Liver (tissue), 3 donors: ENCODE data around the gene SYNDIG1.

Source experiments
- EGR1 ChIP-seq, 2 donors: IDR thresholded peaks; 2 replicates each; pipeline ENCODE4 v1.6.1; 2016 to 2018; ENCODE audit warnings: antibody characterized with exemption in 2 of 2, low read depth in 2 of 2
- GABPA ChIP-seq, 2 donors: IDR thresholded peaks in 1 of 2; conservative IDR thresholded peaks in 1 of 2; 2 replicates each; pipeline ENCODE4 v1.6.1; 2016; ENCODE audit warnings: antibody characterized with exemption in 2 of 2, mild to moderate bottlenecking in 1 of 2, moderate library complexity in 1 of 2
- JUND ChIP-seq, 2 donors: IDR thresholded peaks; 2 replicates each; pipeline ENCODE4 v1.6.1; 2016; ENCODE audit warnings: antibody characterized with exemption in 2 of 2
- RAD21 ChIP-seq, 2 donors: IDR thresholded peaks; 2 replicates each; pipeline ENCODE4 v1.6.1; 2016; ENCODE audit warnings: antibody characterized with exemption in 2 of 2, mild to moderate bottlenecking in 2 of 2
- SP1 ChIP-seq: IDR thresholded peaks from 2 replicates; pipeline ENCODE4 v1.6.1; 2018; ENCODE audit warnings: antibody characterized with exemption, mild to moderate bottlenecking
- TAF1 ChIP-seq: conservative IDR thresholded peaks from 2 replicates; pipeline ENCODE4 v1.6.1; 2016; ENCODE audit warnings: antibody characterized with exemption, mild to moderate bottlenecking
- YY1 ChIP-seq: IDR thresholded peaks from 2 replicates; pipeline ENCODE4 v1.6.1; 2016; ENCODE audit warnings: antibody characterized with exemption, mild to moderate bottlenecking
- TF ChIP-seq, protein P1 (sequence below): fragments of 150-350 bp; IDR thresholded peaks from 2 replicates; pipeline ENCODE4 v1.5.1; 2017; ENCODE audit warnings: improper control_type of control experiment, low read depth, low read length; ENCODE audit not compliant: missing input control
- TF ChIP-seq, protein P2 (sequence below): IDR thresholded peaks from 2 replicates; pipeline ENCODE4 v1.6.1; 2016; ENCODE audit warnings: antibody characterized with exemption, mild to moderate bottlenecking
- TF ChIP-seq, protein P3 (sequence below): IDR thresholded peaks from 2 replicates; pipeline ENCODE4 v1.6.1; 2016; ENCODE audit warnings: antibody characterized with exemption
- donor health status: healthy.
- donor health status: healthy.

DNA sequence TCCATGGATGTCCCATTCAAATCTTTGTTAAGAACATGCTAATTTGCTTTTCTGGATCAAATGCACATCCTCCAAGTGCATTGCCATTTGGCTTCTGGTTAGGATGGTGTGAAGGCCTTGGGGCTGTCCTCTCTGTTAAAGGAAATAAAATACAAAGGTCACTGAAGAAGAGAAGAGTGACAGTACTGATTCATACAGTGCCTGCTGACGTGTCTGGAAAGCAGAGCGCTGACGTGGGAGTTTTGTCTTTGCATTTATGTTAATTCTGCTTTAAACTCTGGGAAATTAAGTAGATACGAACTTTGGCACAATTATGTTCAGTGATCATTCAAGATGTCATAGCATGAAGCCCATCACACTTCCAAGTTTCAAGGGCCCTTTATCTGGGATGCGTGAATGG, 33.2 kb downstream of the SYNDIG1 start:
- no peak for TF ChIP-seq YY1
- TF ChIP-seq, protein P1, sequence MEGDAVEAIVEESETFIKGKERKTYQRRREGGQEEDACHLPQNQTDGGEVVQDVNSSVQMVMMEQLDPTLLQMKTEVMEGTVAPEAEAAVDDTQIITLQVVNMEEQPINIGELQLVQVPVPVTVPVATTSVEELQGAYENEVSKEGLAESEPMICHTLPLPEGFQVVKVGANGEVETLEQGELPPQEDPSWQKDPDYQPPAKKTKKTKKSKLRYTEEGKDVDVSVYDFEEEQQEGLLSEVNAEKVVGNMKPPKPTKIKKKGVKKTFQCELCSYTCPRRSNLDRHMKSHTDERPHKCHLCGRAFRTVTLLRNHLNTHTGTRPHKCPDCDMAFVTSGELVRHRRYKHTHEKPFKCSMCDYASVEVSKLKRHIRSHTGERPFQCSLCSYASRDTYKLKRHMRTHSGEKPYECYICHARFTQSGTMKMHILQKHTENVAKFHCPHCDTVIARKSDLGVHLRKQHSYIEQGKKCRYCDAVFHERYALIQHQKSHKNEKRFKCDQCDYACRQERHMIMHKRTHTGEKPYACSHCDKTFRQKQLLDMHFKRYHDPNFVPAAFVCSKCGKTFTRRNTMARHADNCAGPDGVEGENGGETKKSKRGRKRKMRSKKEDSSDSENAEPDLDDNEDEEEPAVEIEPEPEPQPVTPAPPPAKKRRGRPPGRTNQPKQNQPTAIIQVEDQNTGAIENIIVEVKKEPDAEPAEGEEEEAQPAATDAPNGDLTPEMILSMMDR: no peak
- no peak for TF ChIP-seq GABPA (IDR thresholded peaks at IDR 0.05 in 1 of 2, conservative IDR thresholded peaks at IDR 0.05 in 1 of 2)
- no peak for TF ChIP-seq TAF1
- TF ChIP-seq, protein P2, sequence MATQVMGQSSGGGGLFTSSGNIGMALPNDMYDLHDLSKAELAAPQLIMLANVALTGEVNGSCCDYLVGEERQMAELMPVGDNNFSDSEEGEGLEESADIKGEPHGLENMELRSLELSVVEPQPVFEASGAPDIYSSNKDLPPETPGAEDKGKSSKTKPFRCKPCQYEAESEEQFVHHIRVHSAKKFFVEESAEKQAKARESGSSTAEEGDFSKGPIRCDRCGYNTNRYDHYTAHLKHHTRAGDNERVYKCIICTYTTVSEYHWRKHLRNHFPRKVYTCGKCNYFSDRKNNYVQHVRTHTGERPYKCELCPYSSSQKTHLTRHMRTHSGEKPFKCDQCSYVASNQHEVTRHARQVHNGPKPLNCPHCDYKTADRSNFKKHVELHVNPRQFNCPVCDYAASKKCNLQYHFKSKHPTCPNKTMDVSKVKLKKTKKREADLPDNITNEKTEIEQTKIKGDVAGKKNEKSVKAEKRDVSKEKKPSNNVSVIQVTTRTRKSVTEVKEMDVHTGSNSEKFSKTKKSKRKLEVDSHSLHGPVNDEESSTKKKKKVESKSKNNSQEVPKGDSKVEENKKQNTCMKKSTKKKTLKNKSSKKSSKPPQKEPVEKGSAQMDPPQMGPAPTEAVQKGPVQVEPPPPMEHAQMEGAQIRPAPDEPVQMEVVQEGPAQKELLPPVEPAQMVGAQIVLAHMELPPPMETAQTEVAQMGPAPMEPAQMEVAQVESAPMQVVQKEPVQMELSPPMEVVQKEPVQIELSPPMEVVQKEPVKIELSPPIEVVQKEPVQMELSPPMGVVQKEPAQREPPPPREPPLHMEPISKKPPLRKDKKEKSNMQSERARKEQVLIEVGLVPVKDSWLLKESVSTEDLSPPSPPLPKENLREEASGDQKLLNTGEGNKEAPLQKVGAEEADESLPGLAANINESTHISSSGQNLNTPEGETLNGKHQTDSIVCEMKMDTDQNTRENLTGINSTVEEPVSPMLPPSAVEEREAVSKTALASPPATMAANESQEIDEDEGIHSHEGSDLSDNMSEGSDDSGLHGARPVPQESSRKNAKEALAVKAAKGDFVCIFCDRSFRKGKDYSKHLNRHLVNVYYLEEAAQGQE: no peak
- no peak for TF ChIP-seq SP1
- no peak for TF ChIP-seq EGR1 (IDR thresholded peaks at IDR 0.05; ENCODE audit: low read depth in 2 of 2)
- no peak for TF ChIP-seq JUND (IDR thresholded peaks at IDR 0.05)
- TF ChIP-seq RAD21 (IDR thresholded peaks at IDR 0.05): no peak
- TF ChIP-seq, protein P3, sequence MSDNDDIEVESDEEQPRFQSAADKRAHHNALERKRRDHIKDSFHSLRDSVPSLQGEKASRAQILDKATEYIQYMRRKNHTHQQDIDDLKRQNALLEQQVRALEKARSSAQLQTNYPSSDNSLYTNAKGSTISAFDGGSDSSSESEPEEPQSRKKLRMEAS: no peak
